Lung (tissue), 12 donors: ENCODE results near the gene LONRF2. TPM values are rescaled to one million over a fixed set of nuclear protein-coding genes. Genes with fewer than 3 reads are reported as not detected.

Experiments used
- ATAC-seq: fragments of 200-7000 bp; cut with Tn5 transposase; one replicate; pipeline ENCODE4 v1.9.1; 2020; ENCODE audit warnings: moderate number of reproducible peaks; ENCODE audit not compliant: insufficient read depth, low FRiP score
- DNase-seq, 3 donors: peaks; one replicate each; pipeline ENCODE4 v3.0.0-alpha.2; 2013 to 2017
- H3K27ac ChIP-seq, 2 donors: one replicate each; pipeline ENCODE4 v1.5.1; 2013; ENCODE audit warnings: mild to moderate bottlenecking in 2 of 2, moderate library complexity in 2 of 2, control low read depth in 1 of 2, inconsistent platforms in 1 of 2, low read depth in 1 of 2, low read length in 1 of 2
- H3K27me3 ChIP-seq, 3 donors: one replicate each; pipeline ENCODE4 v1.5.1; 2013; ENCODE audit warnings: low read length in 2 of 3; ENCODE audit not compliant: control insufficient read depth in 3 of 3, insufficient read depth in 3 of 3
- H3K36me3 ChIP-seq, 4 donors: one replicate each; pipeline ENCODE4 v1.5.1; 2013; ENCODE audit warnings: low read length in 4 of 4, mild to moderate bottlenecking in 1 of 4, moderate library complexity in 1 of 4; ENCODE audit not compliant: control insufficient read depth in 4 of 4, insufficient read depth in 4 of 4
- H3K4me1 ChIP-seq, 5 donors: one replicate each; pipeline ENCODE4 v1.5.1; 2013; ENCODE audit warnings: low read length in 5 of 5, mild to moderate bottlenecking in 2 of 5, moderate library complexity in 1 of 5; ENCODE audit not compliant: control insufficient read depth in 5 of 5, insufficient read depth in 5 of 5
- H3K4me3 ChIP-seq: one replicate; pipeline ENCODE4 v1.5.1; 2013; ENCODE audit warnings: mild to moderate bottlenecking, control low read depth, moderate library complexity
- H3K9ac ChIP-seq, 2 donors: one replicate each; pipeline ENCODE4 v1.5.1; 2013; ENCODE audit warnings: low read length in 2 of 2, control low read depth in 1 of 2; ENCODE audit not compliant: insufficient read depth in 1 of 2
- H3K9me3 ChIP-seq, 4 donors: one replicate each; pipeline ENCODE4 v1.5.1; 2013; ENCODE audit warnings: low read length in 3 of 4, mild to moderate bottlenecking in 1 of 4, moderate library complexity in 1 of 4; ENCODE audit not compliant: control insufficient read depth in 4 of 4, insufficient read depth in 3 of 4
- CTCF ChIP-seq: IDR thresholded peaks from 2 replicates; pipeline ENCODE4 v1.5.1; 2012; ENCODE audit warnings: mild to moderate bottlenecking; ENCODE audit errors: control extremely low read depth, extremely low read depth
- WGBS, 2 donors: extraction: QIAGEN DNeasy Blood & Tissue Kit; methylation state at CpG; one replicate each; pipeline ENCODE4 v1.1.7; 2013; 5-methylcytosine and 5-hydroxymethylcytosine counted together
- polyA plus RNA-seq, 2 donors: library from polyadenylated mRNA; stranded (reverse); fragments of 200-250 nt; gene quantifications; one replicate each; pipeline ENCODE4 v1.2.1, GENCODE V29; 2013
- total RNA-seq, 2 donors: library from RNA; depleted of rRNA in 1 of 2; stranded (reverse); fragments of >200 nt in 1 of 2; gene quantifications; one replicate each; pipeline ENCODE4 v1.2.1, GENCODE V29; 2014 to 2021
- donor health status: control.
- donor health status: control.
- donor health status: Bipolar disorder and iron deficiency.
- donor health status: healthy.
- donor health status: DM: yes; HTN: yes; CAD: no.

The LONRF2 gene
- total and polyA plus RNA-seq, 4 donors = 0.38 to 5.2 (median 2.6) TPM

GRCh38 chr2:100256849-100257248 is 65.5 kb downstream of the LONRF2 start:
- TF ChIP-seq CTCF = no peak
- H3K9ac ChIP-seq = no peak overlapping the region
- H3K27ac ChIP-seq = no peak overlapping the region
- WGBS, 2 donors = 95 to 96% methylated on average over 2 of the region's 2 CpGs
- DNase-seq = no peak
- no peak overlapping the region for H3K4me3 ChIP-seq
- H3K36me3 ChIP-seq = no peaks in the 10 kb centered on the region
- peaks cover 0 to 3% (median 0%) of the 10 kb centered on the region in 4 donors for H3K9me3 ChIP-seq
- no peaks in the 10 kb centered on the region for H3K27me3 ChIP-seq
- no peaks in the 10 kb centered on the region for H3K4me1 ChIP-seq
- no peak for ATAC-seq

- Histone ChIP-seq H3K4me1 (no peaks in the 10 kb centered on the region), H3K36me3 (no peaks in the 10 kb centered on the region), H3K4me3 (no peak overlapping the region), H3K27ac (no peak overlapping the region), H3K9ac (no peak overlapping the region), H3K27me3 (no peaks in the 10 kb centered on the region), H3K9me3 (peaks cover 0 to 3% (median 0%) of the 10 kb centered on the region in 4 donors)
- no peak for TF ChIP-seq CTCF
- DNase-seq (no peak), ATAC-seq (no peak)
- WGBS, 2 donors = 94 to 96% methylated on average over 11 of the region's 11 CpGs
Observed at GRCh38 chr2:100256416-100256815, 65.9 kb downstream of the LONRF2 start.

DNA sequence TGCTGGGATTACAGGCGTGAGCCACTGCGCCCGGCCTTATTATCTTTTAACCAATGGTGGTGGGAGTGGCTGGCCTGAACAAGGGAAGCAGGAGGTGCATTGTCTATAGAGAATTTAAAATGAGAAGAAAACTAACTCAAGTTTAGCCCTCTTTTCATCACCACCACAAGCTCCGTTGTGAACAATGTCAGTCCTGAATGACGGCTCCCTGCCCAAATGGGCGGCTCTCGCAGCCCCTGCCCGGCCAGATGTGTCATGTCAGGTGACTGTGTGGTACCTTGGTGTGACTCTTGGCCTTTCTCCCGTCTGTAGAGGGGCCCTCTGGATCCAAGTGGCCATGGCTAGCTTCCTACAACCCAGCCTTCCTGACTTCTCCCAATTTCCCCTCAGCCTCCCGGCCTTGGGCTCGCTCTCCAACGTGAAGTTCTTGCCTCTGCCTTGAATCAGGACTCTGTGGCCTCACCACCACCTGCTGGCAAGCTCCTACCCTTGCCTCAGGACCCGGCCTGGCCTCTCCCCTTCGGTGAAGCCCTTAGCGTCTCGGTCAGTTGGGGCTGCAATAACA is 67.6 kb downstream of the LONRF2 start:
- H3K4me3 ChIP-seq = no peak overlapping the region
- H3K36me3 ChIP-seq = no peaks in the 10 kb centered on the region
- ATAC-seq = no peak
- 91 to 94% methylated on average over 16 of the region's 16 CpGs for WGBS, 2 donors
- H3K27ac ChIP-seq = no peak overlapping the region
- H3K27me3 ChIP-seq = no peaks in the 10 kb centered on the region
- DNase-seq = no peak
- H3K4me1 ChIP-seq = no peaks in the 10 kb centered on the region
- no peak overlapping the region for H3K9ac ChIP-seq
- TF ChIP-seq CTCF = no peak
- H3K9me3 ChIP-seq = peaks cover 0 to 3% (median 0%) of the 10 kb centered on the region in 4 donors

DNA sequence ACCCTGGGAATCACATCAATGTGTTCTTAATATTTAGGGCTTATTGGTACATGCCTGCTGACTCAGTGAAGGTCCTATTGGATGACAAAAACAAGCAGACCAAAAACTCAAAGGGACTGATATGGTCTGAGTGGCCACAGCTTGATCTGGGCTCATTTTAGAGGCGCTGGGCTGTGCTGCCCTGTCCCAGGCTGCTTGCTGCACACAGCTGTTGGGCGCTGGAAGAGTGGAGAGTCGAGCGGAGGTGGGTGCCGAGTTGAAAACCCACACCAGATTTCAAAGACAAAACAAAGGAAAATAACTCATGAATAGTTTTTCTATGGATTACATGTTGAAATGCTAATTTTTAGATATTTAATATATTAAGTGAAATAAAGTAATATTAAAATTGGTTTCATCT is 68.5 kb downstream of the LONRF2 start:
- DNase-seq (no peak), ATAC-seq (no peak)
- H3K27ac ChIP-seq = no peak overlapping the region
- H3K4me1 ChIP-seq = no peaks in the 10 kb centered on the region
- H3K4me3 ChIP-seq = no peak overlapping the region
- peaks cover 0 to 3% (median 0%) of the 10 kb centered on the region in 4 donors for H3K9me3 ChIP-seq
- 96% methylated on average over 5 of the region's 5 CpGs for WGBS, 2 donors
- no peaks in the 10 kb centered on the region for H3K36me3 ChIP-seq
- H3K9ac ChIP-seq = no peak overlapping the region
- TF ChIP-seq CTCF = no peak
- no peaks in the 10 kb centered on the region for H3K27me3 ChIP-seq
